Kidney glomerular epithelial cell (primary cell): ENCODE data around the gene SLF2.

Source experiments
- DNase-seq: peaks from one replicate; lab custom pipeline; 2025; lab: John Stamatoyannopoulos, UW

SLF2 gene

DNA sequence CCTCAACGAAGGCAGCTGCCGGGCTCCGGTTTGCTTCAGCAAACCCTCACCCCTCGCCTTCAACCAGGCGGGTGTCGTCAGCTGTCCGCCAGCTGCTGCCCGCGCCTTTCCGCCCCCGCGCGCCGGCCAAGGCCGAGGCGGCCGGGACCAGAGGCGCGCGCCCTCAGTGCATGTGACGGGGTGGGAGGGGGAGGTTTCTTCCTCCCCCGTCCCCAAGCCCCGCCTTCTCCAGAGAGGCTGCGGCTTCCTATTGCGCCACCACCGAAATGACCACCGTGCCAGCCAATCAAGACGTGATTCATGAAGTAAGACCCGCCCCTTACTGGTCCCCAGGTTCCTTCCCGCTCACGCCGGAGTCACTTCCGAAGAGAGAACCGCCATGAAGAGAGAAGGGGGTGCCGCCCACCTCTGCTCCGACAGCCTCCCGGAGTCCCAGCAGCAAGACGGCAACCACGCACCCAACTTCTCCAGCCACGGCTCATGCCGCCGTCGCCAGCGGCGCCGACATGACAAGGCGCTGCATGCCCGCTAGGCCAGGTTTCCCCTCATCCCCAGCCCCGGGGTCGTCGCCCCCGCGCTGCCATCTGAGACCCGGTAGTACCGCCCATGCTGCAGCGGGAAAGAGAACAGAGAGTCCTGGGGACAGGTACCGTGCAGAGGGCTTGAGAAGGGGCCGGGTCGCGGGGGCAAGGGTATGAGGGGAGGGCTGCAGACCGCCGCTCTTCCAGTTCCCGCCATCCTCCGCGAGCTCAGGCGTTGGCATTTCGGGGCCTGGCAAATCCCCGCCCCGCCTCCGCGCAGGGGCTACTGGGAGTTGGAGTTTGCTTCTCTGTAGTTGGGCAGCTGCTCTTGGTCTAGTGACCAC, at the start of gene SLF2:
Gene SLF2 (plus strand): TSS at position 359 of the 865 bp plus-strand sequence. CDS start 148 bp downstream, at position 507.
- DNase-seq, result peak; percentile 98

- DNase-seq, result no peak
These were observed 49.3 kb upstream of the SLF2 start for GRCh38 chr10:100863433-100863832.

- DNase-seq, result no peak
These were observed 48.5 kb upstream of the SLF2 start for GRCh38 chr10:100864036-100864885.

DNA sequence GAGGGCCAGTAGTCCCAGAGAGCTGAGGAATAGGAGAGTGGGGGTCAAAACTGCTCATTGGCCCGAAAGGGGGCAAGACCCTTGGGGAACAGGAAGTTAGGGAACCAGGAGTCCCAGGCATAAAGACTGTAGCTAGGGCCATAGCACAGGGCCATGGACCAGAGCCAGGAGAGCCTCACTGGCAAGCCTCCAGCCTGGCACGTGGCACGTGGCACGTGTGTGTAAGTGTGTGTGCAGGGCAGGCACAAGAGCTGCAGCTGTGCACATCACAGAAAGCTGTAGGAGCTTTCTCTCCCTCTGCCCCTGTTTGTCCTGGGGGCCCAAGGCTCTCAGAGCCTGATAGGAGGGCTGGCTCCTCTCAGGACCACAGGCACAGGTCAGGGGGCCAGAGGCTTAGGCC, 47.8 kb upstream of the SLF2 start:
- no peak for DNase-seq

DNA sequence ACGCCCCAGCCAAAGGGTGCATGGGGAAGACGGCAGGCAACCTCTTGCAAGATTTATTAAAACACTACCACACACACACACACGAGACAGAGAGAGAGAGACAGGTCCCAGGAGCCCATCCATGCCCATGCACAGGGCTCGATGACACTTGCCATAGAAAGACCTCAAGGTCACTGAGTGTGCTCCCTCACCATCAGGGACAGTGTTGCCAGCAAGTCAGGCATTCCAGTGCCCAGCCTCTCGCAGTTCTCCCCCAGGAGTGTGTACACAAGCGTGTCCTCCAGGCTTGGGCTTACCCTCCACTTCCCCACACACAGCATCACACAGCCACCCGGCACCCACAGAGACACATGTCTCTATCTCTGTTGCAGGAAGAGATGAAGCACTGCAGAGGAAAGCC, 46.8 kb upstream of the SLF2 start:
- no peak for DNase-seq

- DNase-seq, result no peak
These were observed 46.1 kb upstream of the SLF2 start for GRCh38 chr10:100866575-100867098.

DNA sequence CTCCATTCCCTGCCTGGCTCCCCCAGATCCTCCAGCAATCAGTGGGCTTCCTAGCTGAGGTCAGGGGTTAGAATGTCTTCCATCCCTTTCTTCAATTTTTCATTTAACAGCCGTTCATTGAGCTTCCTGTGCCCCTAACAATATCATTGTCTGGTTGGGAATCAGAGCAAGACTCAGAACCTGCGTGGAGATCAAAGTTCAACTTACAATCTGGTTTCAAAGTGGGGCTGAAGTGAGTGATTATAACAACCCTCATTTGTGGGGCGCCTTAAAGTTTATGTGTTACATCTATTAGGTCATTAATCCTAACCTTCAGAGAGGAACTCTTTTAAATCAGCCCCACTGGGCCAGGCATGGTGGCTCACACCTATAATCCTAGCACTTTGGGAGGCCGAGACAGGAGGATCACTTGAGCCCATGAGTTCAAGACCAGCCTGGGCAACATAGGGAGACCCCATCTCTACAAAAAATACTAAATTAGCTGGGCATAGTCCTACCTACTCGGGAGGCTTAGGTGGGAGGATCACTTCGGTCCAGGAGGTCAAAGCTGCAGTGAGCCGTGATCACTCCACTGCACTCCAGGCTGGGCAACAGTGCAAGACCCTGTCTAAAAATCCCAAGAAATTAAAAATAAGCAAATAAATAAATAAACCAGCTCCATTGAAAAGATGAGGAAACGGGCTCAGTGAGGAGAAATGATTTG, 45.4 kb upstream of the SLF2 start:
- DNase-seq, result no peak

- no peak for DNase-seq
These were observed 44.4 kb upstream of the SLF2 start for GRCh38 chr10:100868382-100868781.

DNA sequence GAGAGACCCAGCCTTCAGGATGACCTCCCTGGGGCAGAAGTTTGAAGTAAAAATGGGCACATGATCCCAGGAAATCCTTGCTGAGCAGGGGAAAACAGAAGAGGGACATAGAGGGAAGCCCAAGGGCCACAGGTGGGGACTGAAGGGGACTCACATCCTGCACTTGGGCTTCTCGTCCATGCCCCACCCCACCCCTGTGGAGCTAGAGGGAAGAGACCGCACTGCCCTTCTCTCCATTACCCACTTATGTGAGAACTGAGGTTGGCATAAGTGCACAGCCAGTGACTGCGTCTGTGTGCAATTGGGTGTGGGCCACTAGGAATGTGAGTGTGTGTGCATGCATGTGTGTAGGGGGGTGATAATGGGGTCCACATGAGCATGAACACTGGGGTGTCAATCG, 43.4 kb upstream of the SLF2 start:
- DNase-seq, result no peak

DNA sequence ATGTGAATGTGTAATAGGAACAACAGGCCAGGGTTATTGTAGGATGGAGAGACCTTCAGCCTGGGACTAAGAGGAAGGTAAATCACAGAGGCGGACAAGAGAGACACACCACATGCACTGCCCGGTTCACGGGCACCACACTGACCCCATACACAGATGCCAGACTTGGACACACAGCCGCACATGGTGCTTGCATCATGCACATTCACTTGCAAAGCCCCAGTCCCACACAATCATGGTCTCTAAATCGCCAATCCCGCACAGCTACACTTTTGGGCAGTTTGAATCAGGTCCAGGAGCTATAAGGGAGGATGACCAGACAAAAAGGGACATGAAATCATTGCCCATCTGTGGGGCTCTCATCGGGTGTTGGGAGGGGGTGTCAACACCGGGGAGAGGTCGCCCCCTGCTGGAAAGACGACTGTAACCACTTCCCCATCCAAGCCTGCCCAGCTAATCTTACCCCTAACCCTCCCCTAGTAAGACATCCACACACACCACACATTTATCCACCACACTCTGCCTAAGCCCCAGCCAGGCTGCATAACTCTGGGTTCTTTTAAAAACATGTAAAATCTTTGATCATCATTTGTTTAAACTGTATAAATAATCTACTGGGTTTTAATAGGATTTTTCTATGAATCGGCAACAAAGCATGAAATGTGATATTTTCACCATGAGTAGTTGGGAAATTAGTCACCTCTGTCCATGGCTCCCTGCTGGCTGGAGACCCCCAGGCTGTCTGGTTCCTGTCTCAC, 40.5 kb upstream of the SLF2 start:
- DNase-seq, result peak; percentile 69

GRCh38 chr10:100873146-100873826, 39.5 kb upstream of the SLF2 start:
- no peak for DNase-seq

DNA sequence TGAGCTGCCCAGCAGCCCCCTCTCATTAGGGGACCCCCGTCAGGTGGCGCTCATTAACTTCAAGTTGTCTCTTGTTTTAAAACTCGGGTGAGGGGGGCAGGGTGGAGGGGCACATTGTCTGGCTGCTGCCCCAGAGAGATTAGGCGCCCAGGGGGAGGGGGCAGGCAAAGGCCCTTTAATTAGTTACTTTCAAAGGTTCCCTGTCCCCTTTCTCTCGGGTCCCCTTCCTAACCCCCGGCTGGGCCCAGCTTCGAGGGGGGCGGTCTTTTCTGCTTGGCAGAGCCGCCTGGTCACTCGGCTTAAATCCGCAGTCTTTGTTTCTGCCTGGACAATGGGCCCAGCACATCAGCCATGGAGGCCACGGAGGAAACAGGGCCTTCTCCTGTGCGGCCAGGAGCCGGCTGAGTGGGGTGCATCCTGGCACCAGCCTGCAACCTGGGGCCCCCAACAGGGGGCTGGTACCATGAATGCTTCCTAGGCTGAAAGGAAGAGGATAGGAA, 38.9 kb upstream of the SLF2 start:
- DNase-seq, result no peak

GRCh38 chr10:100874702-100875483, 37.9 kb upstream of the SLF2 start:
- no peak for DNase-seq

DNA sequence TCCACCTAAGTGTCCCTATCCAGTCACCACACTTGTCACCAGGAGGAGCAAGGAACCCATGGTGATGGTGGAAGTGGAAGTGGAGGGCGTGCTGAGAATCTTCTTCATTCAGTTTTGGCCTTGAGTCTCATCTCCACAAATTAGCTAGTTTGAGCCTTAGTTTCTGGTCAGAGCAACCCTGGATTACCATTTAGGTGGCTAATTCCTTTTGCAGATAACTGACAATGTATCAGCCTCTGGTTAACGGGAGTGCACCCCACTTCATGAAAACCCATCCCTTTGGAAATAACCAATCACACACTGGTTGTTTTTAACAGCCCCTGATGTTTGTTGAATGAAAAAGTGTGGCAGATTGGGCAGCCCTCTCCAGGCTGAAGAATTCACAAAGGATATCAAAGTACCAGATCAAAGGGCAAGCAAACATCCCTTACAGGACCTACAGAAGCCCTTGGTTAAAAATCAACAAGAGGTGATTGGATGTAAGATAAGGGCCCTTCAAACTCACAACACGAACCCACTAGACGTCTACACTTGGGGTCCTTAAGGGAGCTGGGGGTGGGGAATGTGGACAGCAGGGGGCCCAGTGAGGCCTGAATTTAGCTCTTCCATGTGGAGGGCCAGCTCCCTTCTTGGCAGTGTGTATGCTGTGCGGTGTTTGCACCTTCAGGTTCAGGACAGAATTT, 37.1 kb upstream of the SLF2 start:
- DNase-seq, result no peak

GRCh38 chr10:100876585-100877460, 35.9 kb upstream of the SLF2 start:
- no peak for DNase-seq

DNA sequence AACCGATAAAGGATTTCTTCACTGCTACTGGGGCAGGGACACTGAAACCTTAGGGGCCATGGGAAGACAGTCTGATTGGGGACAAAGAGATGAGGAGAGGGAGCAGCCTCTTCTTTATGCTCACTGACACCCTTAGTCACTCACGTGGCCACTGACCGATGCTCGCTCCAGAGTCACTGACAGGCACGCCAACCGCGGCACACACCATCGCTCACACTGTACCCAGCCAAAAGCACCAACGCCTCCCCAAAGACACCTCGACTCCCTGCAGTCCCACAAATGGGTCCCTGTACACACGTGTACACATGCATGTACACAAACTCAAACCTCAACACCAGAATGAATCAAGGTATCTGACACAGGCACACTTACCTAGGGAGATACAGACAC, 35.3 kb upstream of the SLF2 start:
- no peak for DNase-seq

- DNase-seq, result peak; percentile 62
These were observed 34.4 kb upstream of the SLF2 start for GRCh38 chr10:100878291-100878910.
